DOHH2 (cell line): ENCODE measurements around the gene SCPEP1.

Experiments used
- H3F3A ChIP-seq: fragments of 200-600 bp; sonication (generic), shearing (Covaris generic); 2 replicates; pipeline ENCODE4 v1.6.0; 2016; ENCODE audit warnings: antibody characterized with exemption, mild to moderate bottlenecking; ENCODE audit not compliant: control insufficient read depth, insufficient read depth
- H3K27ac ChIP-seq: fragments of 200-600 bp; sonication (generic); 2 replicates; pipeline ENCODE4 v1.5.1; 2014; ENCODE audit warnings: low read depth, mild to moderate bottlenecking, low read length, moderate library complexity
- H3K27me3 ChIP-seq: fragments of 200-600 bp; sonication (generic); 2 replicates; pipeline ENCODE4 v1.6.1; 2014; ENCODE audit warnings: mild to moderate bottlenecking, low read length, mixed read lengths; ENCODE audit not compliant: control insufficient read depth
- H3K36me3 ChIP-seq: fragments of 200-600 bp; sonication (generic); 2 replicates; pipeline ENCODE4 v1.6.1; 2014; ENCODE audit warnings: mild to moderate bottlenecking, low read length, moderate library complexity, mixed read lengths; ENCODE audit not compliant: control insufficient read depth
- H3K4me1 ChIP-seq: fragments of 200-600 bp; sonication (generic); 2 replicates; pipeline ENCODE4 v1.6.1; 2014; ENCODE audit warnings: mild to moderate bottlenecking, low read length, mixed read lengths; ENCODE audit not compliant: control insufficient read depth
- H3K4me2 ChIP-seq: fragments of 200-600 bp; sonication (generic); 2 replicates; pipeline ENCODE4 v1.6.0; 2014; ENCODE audit warnings: mild to moderate bottlenecking, low read length, moderate library complexity
- H3K4me3 ChIP-seq: fragments of 200-600 bp; sonication (generic); 2 replicates; pipeline ENCODE4 v1.5.1; 2014; ENCODE audit warnings: mild to moderate bottlenecking, low read length, mixed read lengths
- H3K79me2 ChIP-seq: fragments of 200-600 bp; sonication (generic); 2 replicates; pipeline ENCODE4 v1.6.1; 2014; ENCODE audit warnings: mild to moderate bottlenecking, low read length, mixed read lengths; ENCODE audit not compliant: control insufficient read depth
- H3K9me2 ChIP-seq: fragments of 200-600 bp; sonication (generic); replicated peaks from 2 replicates; pipeline ENCODE4 v1.6.1; 2014; ENCODE audit warnings: mild to moderate bottlenecking, low read length, mixed read lengths; ENCODE audit not compliant: control insufficient read depth
- H3K9me3 ChIP-seq: fragments of 200-600 bp; sonication (generic); 2 replicates; pipeline ENCODE4 v1.6.1; 2014; ENCODE audit warnings: antibody characterized with exemption, low read length, mixed read lengths; ENCODE audit not compliant: control insufficient read depth, insufficient read depth
- H4K20me1 ChIP-seq: fragments of 200-600 bp; sonication (generic); 2 replicates; pipeline ENCODE4 v1.6.0; 2014; ENCODE audit warnings: low read depth, mild to moderate bottlenecking, antibody characterized with exemption, low read length, moderate library complexity; ENCODE audit not compliant: control insufficient read depth, insufficient read depth
- EZH2phosphoT487 ChIP-seq: fragments of 200-600 bp; sonication (generic); IDR thresholded peaks from 2 replicates; pipeline ENCODE4 v1.6.1; 2017; ENCODE audit warnings: borderline replicate concordance, mild to moderate bottlenecking, antibody characterized with exemption, low read length, moderate library complexity, mixed read lengths
- TF ChIP-seq, protein P1 (sequence below): fragments of 200-600 bp; sonication (generic); IDR thresholded peaks from one replicate; pipeline ENCODE4 v1.5.1; 2014; ENCODE audit warnings: antibody characterized with exemption, mild to moderate bottlenecking, low read depth, low read length; ENCODE audit not compliant: poor library complexity, severe bottlenecking

SCPEP1 gene

GRCh38 chr17:57033296-57033695 lies 55.4 kb downstream of the SCPEP1 start:
- Histone ChIP-seq H3K36me3 (no peaks in the 10 kb centered on the region), H3K4me2 (no peak overlapping the region), H3K79me2 (no peaks in the 10 kb centered on the region), H3F3A (no peaks in the 10 kb centered on the region), H3K27me3 (peaks cover 22% of the 10 kb centered on the region), H4K20me1 (no peaks in the 10 kb centered on the region), H3K9me2 (no peaks in the 10 kb centered on the region), H3K4me1 (no peaks in the 10 kb centered on the region), H3K4me3 (no peak overlapping the region), H3K9me3 (peaks cover 2% of the 10 kb centered on the region; the same call in 1 of the 2 replicates), H3K27ac (no peak overlapping the region)
- no peak for TF ChIP-seq EZH2phosphoT487
- TF ChIP-seq, protein P1, sequence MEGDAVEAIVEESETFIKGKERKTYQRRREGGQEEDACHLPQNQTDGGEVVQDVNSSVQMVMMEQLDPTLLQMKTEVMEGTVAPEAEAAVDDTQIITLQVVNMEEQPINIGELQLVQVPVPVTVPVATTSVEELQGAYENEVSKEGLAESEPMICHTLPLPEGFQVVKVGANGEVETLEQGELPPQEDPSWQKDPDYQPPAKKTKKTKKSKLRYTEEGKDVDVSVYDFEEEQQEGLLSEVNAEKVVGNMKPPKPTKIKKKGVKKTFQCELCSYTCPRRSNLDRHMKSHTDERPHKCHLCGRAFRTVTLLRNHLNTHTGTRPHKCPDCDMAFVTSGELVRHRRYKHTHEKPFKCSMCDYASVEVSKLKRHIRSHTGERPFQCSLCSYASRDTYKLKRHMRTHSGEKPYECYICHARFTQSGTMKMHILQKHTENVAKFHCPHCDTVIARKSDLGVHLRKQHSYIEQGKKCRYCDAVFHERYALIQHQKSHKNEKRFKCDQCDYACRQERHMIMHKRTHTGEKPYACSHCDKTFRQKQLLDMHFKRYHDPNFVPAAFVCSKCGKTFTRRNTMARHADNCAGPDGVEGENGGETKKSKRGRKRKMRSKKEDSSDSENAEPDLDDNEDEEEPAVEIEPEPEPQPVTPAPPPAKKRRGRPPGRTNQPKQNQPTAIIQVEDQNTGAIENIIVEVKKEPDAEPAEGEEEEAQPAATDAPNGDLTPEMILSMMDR = no peak

DNA sequence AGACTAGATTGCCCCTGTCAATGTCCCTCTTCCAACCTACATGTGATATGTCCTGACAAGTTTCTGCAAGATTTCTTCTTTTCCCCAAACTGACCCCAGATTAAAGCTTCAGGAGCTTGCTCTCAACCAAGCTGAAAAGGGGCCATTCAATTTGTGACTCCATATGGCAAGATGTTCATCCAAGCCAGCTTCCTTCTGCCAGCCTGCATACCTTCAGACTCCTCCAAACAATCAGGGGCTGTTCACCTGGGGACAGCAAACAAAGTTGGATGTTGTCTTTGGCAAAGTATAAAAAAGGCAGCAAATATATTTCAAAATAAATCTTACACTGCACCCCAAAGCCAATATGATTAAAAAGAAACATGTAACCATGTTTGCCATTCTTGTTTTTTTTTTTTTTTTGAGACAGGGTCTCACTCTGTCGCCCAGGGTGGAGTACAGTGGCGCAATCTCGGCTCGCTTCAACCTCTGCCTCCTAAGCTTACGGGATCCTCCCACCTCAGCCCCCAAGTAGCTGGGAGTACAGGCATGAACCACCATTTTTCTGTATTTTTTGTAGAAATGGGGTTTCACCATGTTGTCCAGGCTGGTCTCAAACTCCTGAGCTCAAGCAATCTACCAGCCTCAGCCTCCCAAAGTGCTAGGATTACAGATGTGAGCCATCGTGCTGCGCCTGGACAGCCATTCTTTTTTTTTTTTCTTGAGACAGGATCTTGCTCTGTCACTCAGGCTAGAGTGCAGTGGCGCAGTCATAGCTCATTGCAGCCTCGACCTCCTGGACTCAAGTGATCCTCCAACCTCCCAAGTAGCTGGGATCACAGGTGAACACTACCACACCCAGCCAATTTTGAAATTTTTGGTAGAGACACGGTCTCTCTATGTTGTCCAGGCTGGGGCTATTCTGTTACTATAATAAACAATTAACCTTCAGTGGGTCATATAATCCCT lies 57.1 kb downstream of the SCPEP1 start:
- no peak overlapping the region for H3K4me3 ChIP-seq
- H3K79me2 ChIP-seq = no peaks in the 10 kb centered on the region
- no peaks in the 10 kb centered on the region for H3K9me3 ChIP-seq
- H3K4me2 ChIP-seq = no peak overlapping the region
- no peaks in the 10 kb centered on the region for H3F3A ChIP-seq
- TF ChIP-seq EZH2phosphoT487 = no peak
- TF ChIP-seq, protein P1 = no peak
- H4K20me1 ChIP-seq = no peaks in the 10 kb centered on the region
- no peaks in the 10 kb centered on the region for H3K36me3 ChIP-seq
- peaks cover 25% of the 10 kb centered on the region for H3K27me3 ChIP-seq
- H3K4me1 ChIP-seq = no peaks in the 10 kb centered on the region
- no peak overlapping the region for H3K27ac ChIP-seq
- no peaks in the 10 kb centered on the region for H3K9me2 ChIP-seq

GRCh38 chr17:57035971-57036481 lies 58.1 kb downstream of the SCPEP1 start:
- Histone ChIP-seq H3K27me3 (peaks cover 31% of the 10 kb centered on the region), H3K9me3 (no peaks in the 10 kb centered on the region), H3K79me2 (no peaks in the 10 kb centered on the region), H3K4me2 (no peak overlapping the region), H3K4me1 (no peaks in the 10 kb centered on the region), H3K27ac (no peak overlapping the region), H4K20me1 (no peaks in the 10 kb centered on the region), H3K36me3 (no peaks in the 10 kb centered on the region), H3K9me2 (no peaks in the 10 kb centered on the region), H3K4me3 (no peak overlapping the region), H3F3A (no peaks in the 10 kb centered on the region)
- TF ChIP-seq EZH2phosphoT487 = no peak
- TF ChIP-seq, protein P1 = no peak
